HG03135 (cell line): ENCODE results near the gene FEV.

Experiments
- ATAC-seq: cut with Tn5 transposase; IDR thresholded peaks from one replicate; pipeline ENCODE4 v1.9.1; 2021; ENCODE audit warnings: mild to moderate bottlenecking, moderate library complexity; ENCODE audit not compliant: unreplicated experiment

The FEV gene

DNA sequence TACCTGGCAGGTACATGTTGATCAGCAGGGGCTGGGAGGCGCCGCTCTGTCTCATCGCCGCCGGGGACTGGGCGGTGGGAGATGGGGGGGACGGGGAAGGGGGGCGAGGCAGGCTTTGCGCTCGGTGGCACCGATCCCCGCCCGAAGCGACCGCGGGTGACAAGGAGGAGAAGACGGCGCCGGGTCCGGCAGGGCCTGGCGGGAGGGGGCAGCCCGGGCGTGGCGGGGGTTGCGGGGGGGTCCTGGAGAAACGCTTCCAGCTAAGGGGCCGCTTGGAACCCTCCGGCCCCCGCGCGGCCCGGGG is at the start of gene FEV:
FEV (minus strand) TSS at position 164 of the 304 bp plus-strand sequence; CDS start at position 55, 109 bp downstream.
- ATAC-seq: no peak

DNA sequence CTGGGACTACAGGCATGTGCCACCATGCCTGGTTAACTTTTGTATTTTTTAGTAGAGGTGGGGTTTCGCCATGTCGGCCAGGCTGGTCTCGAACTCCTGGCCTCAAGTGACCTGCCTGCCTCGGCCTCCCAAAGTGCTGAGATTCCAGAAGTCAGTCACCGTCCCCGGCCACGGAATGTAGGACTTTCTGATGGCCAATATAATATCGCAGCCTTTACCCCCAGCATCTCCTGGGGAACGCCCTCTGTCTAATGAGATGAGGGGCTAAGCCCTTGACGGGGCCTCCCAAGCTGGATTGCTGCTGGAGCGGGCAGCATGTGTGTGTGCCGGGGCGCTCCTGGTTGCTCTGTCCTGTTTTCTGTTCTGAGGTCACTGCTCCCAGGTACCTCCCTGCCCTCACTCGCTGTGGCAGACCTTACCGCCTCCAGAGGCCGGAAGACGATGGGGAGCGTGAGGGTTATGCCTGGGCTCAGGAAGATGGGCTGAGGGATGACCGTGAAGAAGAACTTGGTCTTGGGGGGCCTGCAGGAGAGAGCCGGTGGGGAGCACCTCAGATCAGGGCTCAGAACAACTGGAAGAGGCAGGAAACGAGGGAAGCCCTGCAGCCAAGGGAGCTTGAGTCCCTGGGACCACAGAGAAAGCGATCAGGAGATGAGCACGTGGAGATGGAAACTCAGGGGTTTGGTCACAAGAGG is 47.2 kb upstream of the FEV start:
- ATAC-seq: no peak

DNA sequence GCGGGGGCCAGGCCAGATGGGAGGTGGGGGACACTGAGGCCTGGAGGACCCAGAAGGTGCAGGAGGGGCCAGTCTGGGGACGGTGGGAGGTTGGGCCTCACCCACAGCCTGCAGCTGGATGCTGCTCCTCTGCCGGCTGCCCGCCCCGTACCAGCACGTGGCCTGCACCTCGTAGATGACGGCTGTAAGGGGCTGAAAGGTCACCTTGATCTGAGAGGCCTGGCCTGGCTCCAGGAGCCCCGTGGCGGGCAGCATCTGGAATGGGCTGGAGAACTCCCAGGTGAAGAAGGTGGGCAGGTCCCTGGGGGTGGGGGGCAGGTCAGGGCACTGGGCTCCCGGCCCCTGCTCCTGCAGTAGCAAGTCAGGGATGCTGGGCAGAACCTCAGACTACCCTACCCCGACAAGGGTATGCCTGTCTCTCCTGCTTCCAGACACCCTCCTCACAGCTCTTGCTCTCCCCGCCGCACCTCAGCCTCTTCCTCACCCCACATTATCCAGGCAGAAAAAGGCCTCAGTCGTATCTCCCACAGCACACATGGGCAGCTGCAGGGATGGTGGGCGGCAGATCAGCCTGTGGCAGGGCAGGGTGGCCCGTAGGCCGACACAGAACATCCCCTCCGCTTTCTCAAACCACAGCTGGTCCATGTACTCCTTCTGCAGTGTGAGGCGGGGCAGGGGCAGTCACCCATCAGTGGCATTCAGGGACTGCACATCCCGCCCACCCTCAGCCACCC is 46.2 kb upstream of the FEV start:
- ATAC-seq: no peak

DNA sequence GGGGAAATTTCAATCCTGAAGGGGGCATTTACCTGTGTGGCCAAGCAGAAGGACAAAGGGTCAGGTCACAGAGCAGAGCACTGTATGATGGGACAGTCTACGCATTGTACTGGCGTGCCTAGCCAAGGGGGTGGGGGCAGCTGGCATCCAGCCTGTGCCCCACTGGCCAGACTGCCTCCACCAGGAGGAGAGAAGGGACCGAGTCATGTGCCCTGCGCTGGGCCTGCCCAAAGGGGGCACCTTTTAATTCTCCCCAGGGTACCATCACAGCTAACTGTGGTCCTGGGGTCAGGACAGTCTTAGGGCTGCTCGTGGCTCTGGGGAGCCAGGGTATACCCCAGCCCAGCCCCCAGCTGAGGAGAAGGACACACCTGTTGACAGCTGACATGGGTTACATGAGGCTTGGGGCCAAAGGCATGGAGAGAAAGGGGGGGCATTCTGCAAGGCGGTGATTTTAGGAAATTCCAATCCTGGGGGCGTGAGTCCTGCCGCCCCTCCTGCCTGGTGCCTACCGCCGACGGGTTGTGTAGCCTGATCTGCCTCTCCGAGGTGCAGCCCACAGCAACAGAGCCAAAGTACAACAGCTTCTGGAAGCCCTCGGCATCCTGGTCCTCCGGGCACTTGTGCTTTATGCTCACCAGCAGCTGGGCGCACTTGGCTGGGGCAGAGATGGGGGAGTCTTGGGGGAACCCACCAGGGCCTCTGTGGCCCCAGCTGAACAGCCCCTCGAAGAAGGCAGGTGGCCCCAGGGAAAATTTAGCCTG is 45.4 kb upstream of the FEV start:
- ATAC-seq: no peak

DNA sequence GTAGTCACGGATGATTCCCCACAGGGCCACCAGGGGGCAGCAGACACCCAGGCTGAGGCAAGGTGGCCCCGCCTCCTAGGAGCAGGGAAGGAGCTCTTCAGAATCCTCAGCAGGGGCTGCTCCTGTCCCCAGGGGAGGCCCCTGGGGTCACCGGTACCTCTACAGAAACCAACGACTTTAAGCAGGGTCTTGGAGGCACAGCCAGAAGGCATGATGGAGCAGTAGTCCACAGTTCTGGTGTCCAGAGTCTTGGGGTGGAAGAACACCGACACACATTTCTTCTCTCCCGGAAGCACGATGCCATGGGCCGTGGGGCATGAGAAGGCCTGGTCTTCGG is 44.8 kb upstream of the FEV start:
- ATAC-seq: peak; percentile 76

DNA sequence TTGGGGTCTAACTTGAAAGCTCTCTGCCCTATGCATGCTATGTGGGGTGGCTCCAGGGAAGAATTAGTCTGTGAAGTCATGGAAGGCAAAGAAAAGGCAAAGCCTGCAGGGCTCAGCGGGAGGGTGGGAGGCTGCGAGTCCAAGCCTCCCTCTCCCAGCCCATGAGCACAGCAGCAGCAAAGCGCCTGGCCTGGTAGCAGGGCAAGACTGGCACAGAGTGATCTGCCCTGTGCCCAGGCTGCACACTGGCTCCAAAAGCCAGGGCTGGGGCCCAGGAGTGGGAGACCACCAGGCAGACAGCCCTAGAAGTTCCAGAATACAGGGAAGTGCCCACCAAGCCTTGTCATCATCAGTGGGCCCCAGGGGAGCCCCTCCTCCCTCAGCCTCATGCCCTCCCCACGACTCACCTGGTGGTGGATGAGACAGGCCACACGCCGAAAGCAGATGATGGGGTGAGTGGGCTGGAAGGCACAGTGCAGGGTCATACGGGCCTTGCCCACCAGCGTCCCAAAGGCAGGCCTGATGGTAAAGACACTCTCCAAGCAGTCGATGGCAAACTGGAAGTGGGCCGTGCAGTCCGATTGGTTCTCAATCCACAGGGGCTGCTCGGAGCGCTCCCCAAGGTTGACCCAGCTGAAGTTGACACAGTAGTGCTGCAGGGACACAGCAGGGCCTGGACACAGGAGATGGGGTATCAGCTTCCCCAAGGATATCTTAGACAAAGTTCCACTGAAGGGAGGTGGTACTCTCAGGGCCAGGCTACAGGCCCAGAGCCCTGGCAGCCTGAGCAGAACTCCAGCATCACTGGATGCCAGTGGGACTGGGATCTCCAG is 44.2 kb upstream of the FEV start:
- ATAC-seq: no peak

DNA sequence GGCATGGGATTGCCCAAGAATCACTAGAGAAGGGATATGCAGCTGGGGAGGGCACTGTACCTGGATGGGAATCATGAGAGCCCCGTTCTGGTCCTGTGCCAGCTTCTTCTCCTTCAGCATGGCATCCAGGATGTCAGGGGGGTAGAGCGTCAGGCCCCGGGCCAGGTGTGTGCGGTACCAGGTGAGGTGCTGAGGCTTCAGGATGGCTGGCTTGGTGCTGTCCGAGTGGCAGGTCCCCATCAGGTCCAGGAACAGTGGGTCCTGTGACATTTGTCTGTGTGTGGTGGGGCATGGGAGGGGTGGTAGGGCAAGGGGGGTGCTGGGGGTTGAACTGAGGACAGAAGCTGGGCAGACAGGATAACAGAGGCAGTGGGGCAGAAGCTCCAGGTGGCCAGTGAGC is 43.2 kb upstream of the FEV start:
- ATAC-seq: no peak

DNA sequence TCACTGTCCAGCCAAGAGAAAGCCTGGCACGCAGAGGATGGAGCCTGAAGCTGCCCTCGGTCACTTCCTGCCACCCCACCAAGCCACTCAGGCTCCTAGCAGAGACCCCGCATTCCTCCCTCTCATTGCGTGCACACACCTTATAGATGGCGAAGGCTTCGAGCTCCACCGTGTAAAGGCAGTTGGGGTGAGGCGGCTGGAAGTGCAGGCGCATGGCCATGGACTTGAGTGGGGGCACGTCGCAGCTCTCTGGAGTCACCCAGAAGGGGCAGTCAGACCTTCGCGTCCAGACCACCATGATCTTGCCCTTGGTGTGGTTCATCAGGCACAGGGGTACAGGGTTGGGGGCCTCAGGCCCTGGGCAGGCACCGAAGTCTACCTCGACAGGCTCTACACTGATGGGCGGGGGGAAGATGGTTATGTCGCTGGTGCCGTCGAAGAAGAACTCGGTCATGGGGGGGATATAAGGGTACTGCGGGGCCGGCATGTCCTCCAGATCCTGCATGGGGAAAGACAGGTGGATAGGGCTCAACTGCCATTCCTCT is 42.6 kb upstream of the FEV start:
- ATAC-seq: no peak

DNA sequence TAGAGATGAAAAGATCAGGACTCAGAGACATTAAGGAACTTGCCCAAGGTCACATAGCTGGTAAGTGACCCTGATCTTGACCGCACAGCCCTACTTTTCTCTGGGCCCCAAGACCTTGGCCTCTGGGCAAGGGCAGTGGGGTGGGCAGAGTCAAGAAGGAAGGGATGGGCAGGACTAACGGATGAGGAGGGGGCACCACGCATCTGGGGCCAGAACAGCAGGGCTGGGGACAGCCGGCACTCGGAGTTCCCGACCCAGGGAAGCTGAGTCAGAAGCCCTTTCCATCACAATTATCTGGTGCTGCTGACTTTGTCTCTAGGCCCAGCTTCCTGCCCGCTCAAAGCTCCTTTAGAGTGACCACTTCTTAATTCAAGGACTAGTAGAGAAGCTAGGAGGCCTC is 42.0 kb upstream of the FEV start:
- no peak for ATAC-seq

DNA sequence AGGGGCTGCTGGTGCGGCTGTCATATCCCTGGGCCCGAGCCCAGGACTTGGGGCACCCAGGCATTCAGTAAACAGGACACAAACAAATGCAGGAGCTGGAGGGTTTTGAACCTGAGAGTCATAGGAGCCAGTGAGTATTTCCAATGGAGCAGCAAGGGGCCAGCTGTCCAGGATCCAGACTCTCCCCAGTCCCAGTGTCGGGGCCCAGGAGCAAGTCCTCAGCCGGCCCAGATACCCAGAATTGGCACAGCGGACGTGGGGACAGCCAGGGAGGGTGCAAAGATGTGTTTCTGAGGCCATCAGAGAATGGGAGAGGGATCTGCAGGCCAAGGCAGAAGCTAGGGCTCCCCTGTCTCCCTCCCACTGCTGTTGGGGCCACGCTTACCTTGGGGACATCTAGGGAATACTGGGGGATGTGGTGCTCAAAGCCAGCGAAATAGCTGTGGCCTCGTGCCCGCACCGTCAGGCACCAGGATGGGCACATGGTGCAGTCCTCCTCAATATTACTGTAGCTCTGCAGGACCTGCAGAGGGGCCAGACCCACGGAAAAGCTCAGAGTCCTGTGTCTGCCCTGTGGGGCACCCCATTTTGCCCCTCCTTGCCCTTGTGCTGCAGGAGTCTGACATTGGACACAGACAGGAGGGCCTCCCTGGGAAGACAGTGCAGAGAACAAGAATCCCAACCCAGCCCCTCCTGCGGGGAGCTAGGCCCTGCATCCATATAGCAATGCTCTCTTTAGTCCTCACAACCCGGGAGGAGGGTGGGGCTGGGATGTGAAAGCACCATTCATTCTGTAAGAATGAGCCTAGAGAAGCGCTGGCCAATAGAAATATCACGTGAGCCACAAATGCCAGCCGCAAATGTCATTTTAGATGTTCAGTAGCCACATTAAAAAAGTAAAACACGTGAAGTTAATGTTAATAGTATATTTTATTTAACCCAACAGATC is 40.9 kb upstream of the FEV start:
- ATAC-seq: no peak

DNA sequence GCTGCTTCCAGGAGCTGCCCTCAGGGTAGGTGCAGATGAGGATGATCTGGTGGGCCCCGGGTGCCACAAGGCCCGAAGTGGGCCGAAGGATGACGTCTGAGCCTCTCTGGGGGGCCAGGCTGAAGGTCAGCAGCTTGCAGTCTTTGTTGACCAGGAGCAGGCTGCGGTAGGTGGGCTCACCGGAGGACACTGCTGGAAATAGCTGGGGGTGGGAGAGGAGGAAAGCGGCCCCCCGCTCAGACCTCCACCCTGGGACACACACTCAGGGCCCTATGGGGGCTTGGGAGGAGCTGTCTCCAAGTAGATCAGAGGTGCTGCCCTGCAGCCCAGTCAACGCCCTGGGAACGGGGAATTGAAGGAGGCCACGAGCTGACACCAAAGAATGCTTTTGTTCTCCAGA is 39.1 kb upstream of the FEV start:
- ATAC-seq: no peak

DNA sequence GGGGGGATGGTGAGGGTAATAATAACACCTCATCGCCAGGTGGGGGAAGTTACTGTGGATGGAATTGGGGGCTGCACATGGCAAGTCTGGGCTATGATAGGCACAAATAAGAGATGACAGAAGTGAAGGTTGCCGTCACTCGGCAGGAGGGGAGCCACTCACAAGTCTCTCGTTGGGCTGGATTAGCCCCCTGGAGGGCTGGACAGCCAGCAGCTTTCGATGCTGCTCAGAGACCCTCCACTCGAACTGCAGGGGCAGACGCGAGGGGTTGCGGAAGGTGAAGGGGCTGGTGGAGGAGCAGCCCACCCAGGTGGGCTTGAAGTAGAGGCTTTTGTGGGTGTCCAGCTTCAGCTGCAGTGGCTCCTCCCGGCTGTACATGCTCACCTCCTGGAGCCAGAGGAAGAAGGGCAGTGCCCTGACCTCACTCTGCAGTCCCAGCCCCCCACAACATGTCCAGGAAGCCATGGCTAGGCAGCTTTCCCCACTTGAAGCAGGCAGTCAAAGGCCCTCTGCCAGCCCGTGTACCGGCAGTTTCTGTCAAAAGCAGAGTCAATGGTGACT is 38.1 kb upstream of the FEV start:
- ATAC-seq: no peak

DNA sequence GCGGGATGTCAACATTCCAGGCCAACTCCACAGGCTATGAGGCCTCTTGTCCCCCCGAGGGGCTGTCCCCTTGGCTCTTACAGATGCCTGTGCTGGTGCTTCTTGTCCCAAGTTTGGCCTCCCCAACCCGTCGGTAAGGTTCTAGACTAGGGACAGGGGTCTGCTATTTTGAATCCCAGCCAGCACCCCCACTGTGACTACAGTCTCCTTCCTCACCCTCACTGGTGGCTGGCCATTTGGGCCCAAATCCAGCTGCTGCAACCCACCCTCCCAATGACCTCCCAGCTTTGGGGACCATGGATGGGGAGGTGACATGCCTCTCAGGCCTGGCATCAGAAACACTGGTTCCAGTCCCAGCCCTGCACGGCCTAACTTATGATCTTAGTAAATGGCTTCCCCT is 37.6 kb upstream of the FEV start:
- ATAC-seq: no peak

DNA sequence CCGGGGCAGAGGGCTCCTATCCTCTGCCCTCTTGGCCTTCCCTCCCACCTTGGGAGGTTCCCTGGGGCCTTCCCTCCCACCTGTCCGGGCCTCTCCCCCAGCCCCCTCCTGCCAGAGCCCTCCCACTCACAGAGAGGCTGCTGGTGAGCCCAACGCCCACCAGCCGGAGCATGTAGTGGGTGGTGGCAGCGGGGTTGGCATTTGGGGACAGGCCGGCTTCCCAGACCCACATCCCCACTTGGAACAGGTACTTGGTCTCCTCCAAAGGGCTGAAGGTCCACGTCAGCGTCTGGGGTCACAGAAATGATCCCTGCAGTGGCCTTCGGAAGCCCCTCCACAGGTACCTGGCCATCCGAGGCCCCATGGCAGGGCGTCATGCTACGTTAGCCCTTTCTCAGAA is 37.1 kb upstream of the FEV start:
- no peak for ATAC-seq

DNA sequence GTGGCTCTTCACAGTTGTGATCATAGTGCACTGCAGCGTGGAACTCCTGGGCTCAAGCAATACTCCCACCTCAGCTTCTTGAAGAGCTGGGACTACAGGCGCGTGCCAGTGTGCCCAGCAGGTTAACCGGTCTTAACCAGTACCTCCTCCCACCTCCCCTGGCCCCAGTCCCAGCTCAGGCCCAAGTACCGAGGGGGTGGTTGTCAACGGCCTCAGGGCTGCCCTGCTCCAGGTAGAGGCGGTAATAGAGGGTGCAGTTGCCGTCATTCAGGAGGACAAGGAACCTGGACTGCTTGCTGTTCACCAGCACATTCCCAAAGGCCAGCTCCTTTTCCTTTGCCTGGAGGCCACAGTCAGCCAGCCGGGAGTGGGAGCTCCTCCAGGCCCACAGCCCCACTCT is 36.6 kb upstream of the FEV start:
- ATAC-seq: no peak

DNA sequence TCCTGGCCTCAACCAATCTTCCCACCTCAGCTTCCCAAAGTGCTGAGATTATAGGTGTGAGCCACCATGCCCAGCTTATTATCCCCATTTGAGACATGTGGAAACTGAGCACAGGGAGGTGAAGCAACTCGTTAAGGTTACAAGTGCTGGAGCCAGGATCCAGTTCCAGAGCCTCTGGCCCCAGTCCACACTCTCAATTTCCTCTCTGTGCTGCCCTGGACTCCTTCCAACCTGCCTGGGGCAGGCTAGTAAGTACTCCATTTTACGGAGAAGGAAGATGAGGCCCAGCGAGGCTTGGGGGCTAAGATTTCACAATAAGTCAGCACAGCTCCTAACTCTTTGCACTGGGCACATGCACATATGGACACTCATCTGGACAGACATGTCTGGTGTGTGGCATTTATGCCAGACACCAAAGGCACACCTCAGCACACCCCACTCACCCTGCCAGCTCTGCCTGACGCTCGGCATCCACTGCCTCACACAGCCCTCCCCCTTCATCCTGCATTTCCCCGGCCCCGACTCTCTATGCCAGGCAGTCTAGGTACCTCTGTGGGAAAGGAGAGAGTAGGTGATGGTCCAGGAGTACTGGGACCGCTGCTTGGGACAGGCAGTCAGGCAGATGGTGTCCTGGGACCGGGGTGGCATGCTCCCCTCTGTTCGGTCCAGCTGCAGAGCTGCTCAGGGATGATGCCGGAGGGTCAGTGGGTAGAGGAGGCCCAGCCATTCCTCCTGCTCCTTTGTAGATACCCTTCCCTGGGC is 35.8 kb upstream of the FEV start:
- ATAC-seq: no peak

DNA sequence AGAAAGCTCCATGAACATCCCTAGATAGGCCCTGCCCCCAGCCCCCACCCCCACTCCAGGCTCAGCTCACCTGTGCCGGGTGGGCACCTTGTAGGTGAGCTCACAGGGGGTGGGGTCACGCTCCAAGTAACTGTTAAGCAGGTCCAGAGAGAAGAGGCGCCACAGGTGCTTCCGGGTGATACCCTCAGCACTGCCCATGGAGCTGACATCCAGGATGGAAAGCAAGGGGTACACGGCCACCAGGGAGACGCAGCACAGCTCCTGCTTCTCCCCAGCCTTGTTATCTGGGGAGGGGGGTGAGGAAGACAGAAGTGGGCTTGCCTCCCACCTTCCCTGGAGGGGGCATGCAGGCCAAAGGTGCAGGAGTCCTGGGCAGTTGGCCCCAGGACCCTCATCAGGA is 34.5 kb upstream of the FEV start:
- ATAC-seq: no peak

DNA sequence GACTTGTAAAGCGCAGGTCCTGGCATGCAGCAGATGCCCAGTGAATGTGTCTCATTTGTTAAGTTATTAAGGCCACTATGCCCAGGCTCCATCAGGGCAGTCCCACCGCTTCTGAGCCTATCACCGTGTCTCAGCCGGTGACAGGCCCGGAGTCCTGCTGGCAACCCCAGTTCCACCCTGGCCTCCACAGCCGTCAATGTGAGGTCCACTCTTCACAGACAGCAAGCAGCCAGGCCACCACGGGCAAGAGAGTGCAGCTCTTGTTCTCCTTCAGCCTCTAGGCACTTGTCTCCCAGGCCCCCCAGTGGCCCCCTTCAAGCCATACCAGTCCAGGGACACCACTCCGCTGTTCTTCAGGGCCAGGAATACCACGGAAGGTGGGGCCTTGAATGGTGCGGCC is 33.7 kb upstream of the FEV start:
- no peak for ATAC-seq

DNA sequence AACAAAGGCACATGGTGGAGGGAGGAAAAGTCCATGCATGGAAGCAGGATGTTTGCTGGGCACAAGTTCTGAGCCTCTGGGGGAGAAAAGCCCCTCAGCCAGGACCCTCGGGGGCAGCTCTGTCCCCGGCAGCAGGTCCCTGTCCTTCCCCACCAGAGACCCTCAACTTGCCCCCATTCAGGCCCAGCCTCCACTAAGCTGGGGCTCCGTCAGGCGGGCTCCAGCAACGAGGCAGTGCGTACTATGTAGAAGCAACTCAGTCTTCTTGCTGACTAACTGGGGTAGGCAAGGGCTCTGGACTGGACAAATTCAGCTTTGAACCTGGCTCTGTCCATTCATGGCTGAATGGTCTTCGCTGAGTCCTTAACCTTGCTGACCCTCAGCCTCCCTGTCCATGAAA is 33.3 kb upstream of the FEV start:
- no peak for ATAC-seq
